HG03159 (cell line): Measurements from ENCODE around the gene KL.

Experiments
- ATAC-seq: cut with Tn5 transposase; IDR thresholded peaks from one replicate; pipeline ENCODE4 v1.9.1; 2021; ENCODE audit warnings: mild to moderate bottlenecking, moderate library complexity; ENCODE audit not compliant: unreplicated experiment

KL gene

GRCh38 chr13:33078263-33078662 lies 62.0 kb downstream of the KL start:
- ATAC-seq: no peak

GRCh38 chr13:33079960-33080359 lies 63.7 kb downstream of the KL start:
- ATAC-seq: no peak

GRCh38 chr13:33080972-33081590 lies 64.9 kb downstream of the KL start:
- no peak for ATAC-seq

GRCh38 chr13:33081666-33082065 lies 65.4 kb downstream of the KL start:
- ATAC-seq: no peak

GRCh38 chr13:33083054-33083453 lies 66.8 kb downstream of the KL start:
- no peak for ATAC-seq

- ATAC-seq: no peak
These were observed 70.9 kb downstream of the KL start for GRCh38 chr13:33087091-33087490.

- ATAC-seq: no peak
These were observed 71.6 kb downstream of the KL start for GRCh38 chr13:33087790-33088189.

GRCh38 chr13:33089311-33089710 lies 73.1 kb downstream of the KL start:
- ATAC-seq: no peak

- no peak for ATAC-seq
These were observed 74.7 kb downstream of the KL start for GRCh38 chr13:33090755-33091414.

- no peak for ATAC-seq
These were observed 75.2 kb downstream of the KL start for GRCh38 chr13:33091415-33091774.

GRCh38 chr13:33092073-33092987 lies 76.1 kb downstream of the KL start:
- ATAC-seq: no peak

GRCh38 chr13:33096886-33097605 lies 80.8 kb downstream of the KL start:
- ATAC-seq: peak; percentile 54

- ATAC-seq: no peak
These were observed 83.6 kb downstream of the KL start for GRCh38 chr13:33099860-33100259.

- no peak for ATAC-seq
These were observed 84.7 kb downstream of the KL start for GRCh38 chr13:33100886-33101285.

GRCh38 chr13:33101835-33102234 lies 85.6 kb downstream of the KL start:
- ATAC-seq: no peak

- ATAC-seq: no peak
These were observed 87.2 kb downstream of the KL start for GRCh38 chr13:33103457-33103856.

GRCh38 chr13:33105387-33106005 lies 89.3 kb downstream of the KL start:
- no peak for ATAC-seq

GRCh38 chr13:33106656-33107360 lies 90.6 kb downstream of the KL start:
- no peak for ATAC-seq

- ATAC-seq: no peak
These were observed 91.1 kb downstream of the KL start for GRCh38 chr13:33107361-33107760.

GRCh38 chr13:33108620-33109019 lies 92.4 kb downstream of the KL start:
- no peak for ATAC-seq
